ELR (cell line): ENCODE data around the gene RNF10.
"Not testable (repeated sequence)": the region's sequence is repeated elsewhere in the genome, so short reads cannot be mapped to it uniquely, and the experiment has no call there.

Source experiments
- DNase-seq: peaks from one replicate; pipeline ENCODE4 v3.0.0-alpha.2; 2015; ENCODE audit warnings: low read depth

The RNF10 gene

DNA sequence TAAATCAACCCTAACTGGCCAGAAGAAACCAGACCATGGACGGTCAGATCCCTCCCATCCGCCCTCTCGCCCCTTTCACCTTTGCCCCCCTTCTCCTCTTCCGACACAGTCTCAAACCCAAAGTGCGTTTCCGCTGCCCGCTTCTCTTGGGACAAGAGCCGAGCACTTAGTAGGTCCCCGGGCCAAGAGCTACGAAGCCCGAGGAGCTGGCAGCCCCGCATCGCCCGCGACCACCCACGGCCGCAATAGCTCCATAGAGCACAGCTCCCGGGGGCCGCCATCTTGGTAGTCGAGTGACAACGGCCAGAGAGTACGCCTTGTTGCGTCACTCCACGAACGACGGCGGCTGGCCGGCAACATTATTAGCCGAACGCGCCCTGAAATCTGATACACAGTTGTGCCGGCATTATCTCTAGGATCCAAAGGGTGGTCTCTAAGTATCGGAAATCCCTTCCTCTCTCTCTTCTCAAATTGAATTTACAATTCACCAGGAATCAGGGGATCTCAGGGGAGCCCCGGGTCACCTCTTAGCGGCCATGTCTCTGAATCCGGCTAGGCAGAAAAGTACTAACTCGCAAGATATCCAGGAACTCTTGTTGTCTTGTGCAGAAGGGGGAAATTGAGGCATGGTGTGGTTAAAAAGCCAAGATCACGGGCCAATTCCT is 5.2 kb upstream of the RNF10 start, which contains the start of gene COQ5:
Gene COQ5, minus strand, starts transcription at position 298 of the 665 bp plus-strand sequence. Its CDS starts 17 bp downstream, at position 281.
- DNase-seq = peak; percentile 91

DNA sequence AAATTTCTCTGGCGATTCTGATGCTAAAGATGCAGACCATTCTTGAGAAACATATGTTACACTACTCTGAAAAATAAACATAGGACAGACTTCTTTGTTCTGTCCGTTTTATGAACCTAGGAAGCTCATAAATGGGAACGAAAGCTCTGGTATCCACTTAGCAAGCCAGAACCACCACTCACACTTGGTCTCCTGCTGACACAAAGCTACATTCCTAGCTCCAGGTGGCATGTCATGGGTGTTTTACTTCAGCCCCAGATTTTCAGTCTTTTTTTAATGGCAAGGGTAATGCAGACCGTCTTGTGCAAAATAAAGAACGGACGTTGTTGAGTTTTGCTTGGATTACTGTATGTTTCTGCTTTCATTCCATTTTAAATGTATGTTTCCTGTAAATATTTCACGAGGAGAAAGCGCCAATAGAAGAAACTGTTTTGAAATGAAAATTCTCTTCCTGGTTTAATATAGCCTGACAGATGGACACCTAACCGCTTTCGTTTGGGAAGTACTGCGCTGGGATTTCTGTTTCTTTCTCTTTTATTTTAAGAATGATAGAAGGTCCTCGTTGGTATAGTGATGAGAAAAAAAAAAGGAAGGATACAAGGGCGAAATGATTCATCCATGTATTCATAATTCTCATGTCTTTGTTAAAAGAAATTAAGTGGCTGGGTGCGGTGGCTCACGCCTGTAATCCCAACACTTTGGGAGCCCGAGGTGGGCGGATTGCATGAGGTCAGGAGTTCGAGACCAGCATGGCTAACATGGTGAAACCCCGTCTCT is 4.3 kb upstream of the RNF10 start:
- DNase-seq = peak; percentile 66

DNA sequence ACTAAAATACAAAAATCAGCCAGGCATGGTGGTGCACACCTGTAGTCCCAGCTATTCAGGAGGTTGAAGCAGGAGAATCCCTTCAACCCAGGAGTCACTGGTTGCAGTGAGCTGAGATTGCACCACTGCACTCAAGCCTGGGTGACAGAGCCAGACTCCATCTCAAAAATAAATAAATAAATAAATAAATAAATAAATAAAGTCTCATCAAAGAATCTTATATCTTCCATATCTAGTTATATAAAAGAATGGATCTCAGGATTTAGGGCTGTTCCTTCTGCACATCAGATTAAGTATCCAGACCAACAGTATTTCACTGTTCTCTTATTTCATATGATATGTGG is 3.8 kb upstream of the RNF10 start:
- not testable (repeated sequence) for DNase-seq

GRCh38 chr12:120532701-120533238 is 1.4 kb upstream of the RNF10 start:
- no peak for DNase-seq

DNA sequence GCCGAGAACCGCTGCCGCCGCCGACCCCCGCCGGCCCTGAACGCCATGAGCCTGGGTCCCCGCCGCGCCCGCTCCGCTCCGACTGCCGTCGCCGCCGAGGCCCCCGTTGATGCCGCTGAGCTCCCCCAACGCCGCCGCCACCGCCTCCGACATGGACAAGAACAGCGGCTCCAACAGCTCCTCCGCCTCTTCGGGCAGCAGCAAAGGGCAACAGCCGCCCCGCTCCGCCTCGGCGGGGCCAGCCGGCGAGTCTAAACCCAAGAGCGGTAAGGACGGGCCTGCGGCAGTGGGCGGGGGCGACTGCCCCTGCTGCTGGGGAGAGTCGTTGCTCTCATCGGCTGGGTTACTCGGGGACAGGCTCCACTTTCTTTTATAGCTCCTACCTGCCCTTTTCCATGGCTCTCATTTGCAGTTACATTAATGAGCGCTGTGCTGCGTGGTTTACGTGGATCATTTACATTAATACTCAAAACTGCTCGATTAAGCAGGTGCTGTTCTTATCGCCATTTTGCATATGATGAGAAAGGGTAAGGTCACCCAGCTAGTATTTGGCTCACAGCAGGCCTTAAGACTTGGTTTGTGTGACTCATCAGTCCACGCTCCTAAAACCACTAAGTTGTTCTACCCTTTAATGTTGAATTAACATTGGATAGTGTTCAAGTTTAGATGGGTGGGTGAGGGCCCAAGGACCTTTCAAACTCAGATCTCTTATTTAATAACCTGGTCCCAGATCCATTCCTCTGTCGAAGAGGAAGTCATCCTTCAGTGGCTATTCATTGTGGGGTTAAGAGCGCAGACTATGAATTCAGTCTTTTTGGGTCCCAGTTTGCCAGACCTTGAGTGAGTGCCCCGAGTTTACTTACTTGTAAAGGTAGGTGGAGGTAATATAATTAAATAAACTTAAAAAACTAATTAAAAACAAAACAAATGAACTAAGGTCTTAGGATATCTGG is 823 bp downstream of the RNF10 start:
- DNase-seq = peak; percentile 90

DNA sequence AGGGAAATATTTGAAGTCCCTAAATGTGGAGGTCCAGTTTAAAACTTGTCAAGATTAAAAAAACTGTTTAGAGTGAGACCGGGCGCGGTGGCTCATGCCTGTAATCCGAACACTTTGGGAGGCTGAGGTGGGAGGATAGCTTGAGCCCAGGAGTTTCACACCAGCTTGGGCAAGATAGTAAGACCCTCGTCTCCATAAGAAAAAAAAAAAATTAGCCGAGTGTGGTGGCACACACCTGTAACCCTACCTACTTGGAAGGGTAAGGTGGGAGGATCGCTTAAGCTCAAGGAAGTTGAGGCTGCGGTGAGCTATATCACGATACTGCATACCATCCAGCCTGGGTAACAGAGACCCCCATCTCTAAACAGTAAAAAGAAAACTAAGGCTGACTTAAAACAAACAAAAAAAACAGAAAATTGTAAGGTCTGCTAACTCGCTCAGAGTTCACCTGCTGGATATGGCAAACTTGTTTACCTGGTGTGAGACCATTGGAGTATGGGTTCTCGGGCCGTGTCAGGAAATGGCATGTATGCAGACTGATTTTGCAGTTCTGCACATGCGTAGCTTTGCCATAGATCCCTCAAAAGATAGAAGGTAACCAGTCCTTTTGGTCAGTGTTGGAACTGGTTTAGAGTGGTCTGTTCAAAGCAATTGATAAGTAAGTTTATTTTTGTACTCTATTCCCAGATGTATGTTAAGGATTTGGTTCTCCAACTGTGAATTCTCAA is 2.1 kb downstream of the RNF10 start:
- no peak for DNase-seq

GRCh38 chr12:120537856-120538220 is 3.7 kb downstream of the RNF10 start:
- DNase-seq = no peak

- peak; percentile 77 for DNase-seq
Observed at GRCh38 chr12:120538281-120539156, 4.4 kb downstream of the RNF10 start.

DNA sequence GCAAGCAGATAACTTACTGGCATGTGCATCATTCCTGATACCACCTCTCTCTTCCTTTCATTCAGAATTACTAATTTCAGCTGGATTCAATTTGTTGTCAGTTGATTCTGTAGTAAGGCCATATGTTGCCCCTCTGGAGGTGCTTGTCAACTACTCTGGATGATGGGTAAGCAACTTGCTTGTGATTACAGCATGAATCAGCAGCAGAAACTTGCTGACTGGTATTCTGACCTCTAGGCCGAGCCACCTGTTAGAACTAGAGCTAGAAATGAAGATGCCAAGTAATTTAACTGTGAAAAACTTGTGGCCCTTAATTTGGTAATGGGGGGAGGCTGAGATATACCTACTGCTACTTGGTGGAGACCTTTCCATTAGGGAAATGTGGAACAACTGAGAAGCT is 5.1 kb downstream of the RNF10 start:
- peak; percentile 73 for DNase-seq

GRCh38 chr12:120540445-120540844 is 6.3 kb downstream of the RNF10 start:
- no peak for DNase-seq

DNA sequence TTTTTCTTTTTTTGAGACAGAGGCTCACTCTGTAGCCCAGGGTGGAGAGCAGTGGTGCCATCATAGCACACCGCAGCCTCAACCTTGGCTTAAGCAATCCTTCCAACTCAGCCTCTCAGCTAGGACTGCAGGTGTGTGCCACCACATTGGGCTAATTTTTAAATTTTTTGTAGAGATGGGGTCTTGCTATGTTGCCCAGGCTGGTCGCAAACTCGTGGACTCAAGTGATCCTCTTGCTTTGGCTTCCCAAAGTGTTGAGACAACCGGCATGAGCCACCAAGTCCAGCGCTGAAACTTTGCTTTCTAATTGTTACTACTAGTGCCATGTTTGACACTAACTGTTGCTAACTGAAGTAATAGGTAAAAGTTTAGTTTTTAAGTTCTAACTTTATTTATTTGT is 8.0 kb downstream of the RNF10 start:
- DNase-seq = no peak

DNA sequence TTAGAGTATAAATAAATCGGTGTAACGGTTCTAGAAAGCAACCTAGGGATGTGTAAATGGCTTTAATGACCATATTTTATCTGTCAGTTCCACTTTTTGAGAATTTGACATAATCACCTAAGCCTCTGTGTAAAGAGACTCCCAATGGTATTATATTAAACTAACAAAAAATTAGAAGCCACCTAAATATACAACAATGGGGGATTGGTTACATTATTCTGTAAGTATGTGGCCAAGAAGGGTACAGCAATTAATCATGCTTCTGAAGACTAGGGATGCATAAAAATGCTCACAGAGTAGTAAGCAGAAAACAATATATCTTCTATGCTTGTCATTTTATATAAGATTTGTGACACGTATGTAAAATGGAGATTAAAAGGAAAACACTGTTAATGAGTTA is 10.5 kb downstream of the RNF10 start:
- no peak for DNase-seq

- no peak for DNase-seq
Observed at GRCh38 chr12:120546050-120546386, 11.9 kb downstream of the RNF10 start.

GRCh38 chr12:120554678-120555077 is 20.5 kb downstream of the RNF10 start:
- no peak for DNase-seq

DNA sequence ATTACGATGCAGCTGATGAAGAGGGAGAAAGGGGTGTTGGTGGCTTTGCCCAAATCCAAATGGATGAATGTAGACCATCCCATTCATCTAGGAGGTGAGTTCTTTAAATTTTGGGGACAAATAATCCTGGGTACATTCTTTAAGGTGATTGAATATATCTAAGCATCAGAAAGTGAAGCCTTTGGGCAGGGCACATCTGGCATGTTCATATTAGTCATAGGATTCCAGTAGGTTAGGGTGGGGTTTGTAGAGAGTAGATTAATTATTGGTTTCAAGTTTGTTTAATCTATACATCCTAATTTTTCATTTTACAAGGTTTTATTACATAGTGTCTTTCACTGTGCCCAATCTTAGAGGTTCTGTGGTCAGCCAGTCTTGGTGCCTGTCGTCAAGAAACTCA is 23.4 kb downstream of the RNF10 start:
- DNase-seq = no peak

DNA sequence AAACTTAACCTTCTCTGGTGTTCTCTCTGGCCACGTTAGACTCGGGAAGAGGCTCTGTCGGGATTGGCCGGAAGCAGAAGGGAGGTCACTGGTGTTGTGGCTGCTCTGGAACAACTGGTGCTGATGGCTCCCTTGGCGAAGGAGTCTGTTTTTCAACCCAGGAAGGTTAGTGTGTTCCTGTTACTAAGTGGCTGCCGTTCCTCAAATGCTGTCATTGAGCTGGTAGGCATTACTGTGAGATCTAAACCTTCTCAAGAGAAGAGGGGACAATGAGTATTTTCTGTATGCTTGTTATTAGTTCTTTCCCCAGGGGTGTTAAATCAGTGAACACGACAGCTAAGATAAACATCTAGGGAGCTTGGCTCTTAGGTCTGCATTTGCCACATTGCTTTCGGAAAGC is 28.8 kb downstream of the RNF10 start:
- no peak for DNase-seq

DNA sequence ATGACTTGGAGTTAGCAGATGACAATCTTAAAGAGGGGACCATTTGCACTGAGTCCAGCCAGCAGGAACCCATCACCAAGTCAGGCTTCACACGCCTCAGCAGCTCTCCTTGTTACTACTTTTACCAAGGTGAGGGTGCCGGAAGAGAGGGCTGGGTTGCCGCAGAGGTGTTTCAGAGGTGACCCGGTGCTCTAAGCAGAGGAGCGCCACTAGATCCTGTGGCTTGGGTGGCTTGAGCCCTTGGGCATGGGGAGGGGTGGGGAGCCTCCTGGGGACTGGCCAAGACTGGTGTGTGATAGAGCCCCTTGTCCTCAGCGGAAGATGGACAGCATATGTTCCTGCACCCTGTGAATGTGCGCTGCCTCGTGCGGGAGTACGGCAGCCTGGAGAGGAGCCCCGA is 29.3 kb downstream of the RNF10 start:
- no peak for DNase-seq

- no peak for DNase-seq
Observed at GRCh38 chr12:120571299-120571698, 37.1 kb downstream of the RNF10 start.

DNA sequence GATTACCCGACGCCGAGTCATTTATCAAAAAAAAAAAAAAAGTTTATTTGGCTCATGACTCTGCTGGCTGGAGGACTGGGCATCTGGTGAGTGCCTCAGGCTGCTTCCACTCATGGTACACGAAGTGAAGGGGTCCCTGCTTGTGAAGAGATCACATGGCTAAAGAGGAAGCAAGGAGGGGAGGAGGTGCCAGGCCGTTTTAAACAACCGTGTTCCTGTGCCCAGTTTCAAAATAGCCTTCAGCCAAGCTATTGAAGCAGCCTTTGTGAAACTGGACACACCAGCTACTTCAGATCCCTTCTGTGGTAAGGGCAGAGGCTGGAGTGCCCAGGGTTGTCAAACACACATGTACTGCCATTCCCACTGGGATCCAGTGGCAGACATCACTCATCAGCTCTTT is 39.4 kb downstream of the RNF10 start:
- no peak for DNase-seq

DNA sequence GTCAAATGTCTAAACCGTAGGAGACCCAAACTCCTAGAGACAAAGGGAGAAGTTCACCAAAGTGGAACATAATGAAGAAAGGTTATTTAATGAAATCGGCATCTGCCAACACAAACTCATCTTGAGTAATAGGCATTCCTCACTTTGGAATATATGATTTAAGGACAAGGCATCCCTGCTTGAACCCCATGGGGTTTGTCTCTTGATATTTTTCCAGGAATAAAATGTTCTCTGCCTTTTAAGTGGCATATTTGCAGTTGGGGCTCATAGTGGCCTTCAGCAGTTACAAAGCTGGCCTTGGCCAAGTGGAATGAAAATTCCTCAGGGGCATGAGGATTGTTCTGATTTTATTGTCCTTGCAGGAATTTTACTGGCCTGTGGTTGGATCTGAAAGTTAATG is 40.0 kb downstream of the RNF10 start:
- no peak for DNase-seq

DNA sequence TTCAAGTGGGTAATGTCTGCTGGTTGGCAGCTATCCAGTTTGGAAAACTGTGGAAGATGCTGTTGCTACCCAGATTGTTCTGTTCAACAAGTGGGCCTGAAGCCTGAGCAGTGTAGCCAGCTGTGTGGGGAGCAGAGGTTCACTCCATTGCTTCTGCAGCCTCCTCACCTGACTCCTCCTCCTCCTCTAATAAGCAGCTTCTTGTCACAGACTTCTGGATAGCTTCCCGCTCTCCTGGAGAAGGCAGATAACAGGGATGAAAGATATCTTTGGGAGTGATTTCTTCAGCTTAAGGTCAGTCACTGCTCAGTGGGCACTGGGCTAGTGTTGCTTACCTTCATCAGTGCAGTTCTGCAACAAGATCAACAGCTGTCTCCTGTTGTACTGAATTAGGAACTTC is 45.0 kb downstream of the RNF10 start:
- no peak for DNase-seq
